ENCODE measurements around the gene RNF10.
"Not testable (repeated sequence)": the region's sequence is repeated elsewhere in the genome, so short reads cannot be mapped to it uniquely, and the experiment has no call there.

The RNF10 gene

DNA sequence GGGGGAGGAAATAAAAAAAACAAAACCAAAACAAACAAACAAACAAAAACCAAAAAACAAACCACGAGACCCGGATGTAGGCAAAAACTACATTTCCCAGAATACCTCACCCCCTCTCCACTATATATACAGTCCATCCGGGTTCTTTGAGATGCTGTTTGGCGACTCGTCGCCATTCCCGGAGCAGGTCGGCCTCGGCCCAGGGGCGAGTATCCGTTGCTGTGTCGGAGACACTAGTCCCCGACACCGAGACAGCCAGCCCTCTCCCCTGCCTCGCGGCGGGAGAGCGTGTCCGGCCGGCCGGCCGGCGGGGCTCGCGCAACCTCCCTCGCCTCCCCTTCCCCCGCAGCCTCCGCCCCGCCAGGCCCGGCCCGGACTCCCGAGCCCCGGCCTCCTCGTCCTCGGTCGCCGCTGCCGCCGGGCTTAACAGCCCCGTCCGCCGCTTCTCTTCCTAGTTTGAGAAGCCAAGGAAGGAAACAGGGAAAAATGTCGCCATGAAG is at the start of gene RNF10:
Gene RNF10 (plus strand): TSS at position 154 of the 500 bp plus-strand sequence. CDS start 456 bp downstream, outside the sequence.
- peak; percentile 98 for DNase-seq (ENCODE audit: low spot score)

DNA sequence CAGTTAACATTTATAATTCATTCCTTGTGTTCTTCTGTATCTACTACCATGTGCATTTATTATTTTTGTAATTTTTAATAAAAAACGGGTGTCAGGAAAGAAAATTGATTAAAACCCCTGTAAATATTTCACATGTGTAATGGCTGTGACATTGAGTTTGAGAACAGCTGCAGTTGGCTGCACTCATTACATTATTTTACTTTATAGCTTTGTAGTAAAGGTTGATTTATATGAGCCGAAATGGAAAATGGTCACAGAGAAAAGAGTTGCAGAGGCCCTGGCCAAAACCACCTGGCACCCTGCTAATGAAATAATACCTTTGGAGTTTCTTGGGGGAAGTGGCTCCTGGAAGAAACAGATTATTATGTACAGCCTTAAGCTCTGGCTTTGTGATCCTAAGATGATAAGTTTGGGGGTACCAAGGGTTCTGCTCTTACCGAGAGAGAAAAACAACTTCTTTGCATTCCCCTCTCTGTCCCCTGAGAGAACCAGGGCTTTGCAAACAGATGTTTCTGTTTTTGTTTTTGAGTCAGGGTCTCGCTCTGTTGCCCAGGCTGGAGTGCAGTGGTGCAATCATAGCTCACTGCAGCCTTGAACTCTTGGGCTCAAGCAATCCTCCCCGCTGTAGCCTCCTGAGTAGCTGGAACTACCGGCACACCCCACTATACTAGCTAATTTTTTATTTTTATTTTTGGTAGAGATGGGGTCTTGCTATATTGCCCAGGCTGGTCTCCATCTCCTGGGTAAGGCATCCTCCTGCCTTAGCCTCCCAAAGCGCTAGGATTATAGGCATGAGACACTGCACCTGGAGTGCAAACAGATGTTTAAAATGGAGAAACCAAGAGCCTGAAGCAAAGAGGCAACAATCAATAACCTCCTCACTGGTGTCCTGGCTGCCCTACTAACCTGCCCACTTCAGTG is 47.9 kb upstream of the RNF10 start:
- DNase-seq (ENCODE audit: low spot score) = no peak

DNA sequence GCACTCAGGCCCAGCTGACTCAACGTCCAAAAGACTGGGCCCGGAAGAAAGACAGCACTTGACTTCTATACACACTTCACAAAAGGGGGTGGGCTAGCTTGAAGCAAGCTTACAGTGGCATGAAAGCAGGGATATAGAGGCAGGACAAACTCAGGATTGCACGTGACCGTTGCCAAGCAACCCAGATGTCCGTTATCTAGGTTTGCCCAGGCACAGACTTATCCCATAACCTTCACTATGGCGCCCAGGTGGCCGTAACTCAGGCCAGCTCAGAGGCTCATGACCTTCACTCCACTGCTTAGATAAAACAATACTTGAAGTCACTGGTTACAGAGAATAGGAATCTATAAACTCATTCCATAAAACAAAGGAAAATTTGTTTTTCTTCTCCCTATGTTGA is 46.6 kb upstream of the RNF10 start:
- not testable (repeated sequence) for DNase-seq (ENCODE audit: low spot score)

GRCh38 chr12:120488057-120488640 is 46.0 kb upstream of the RNF10 start:
- DNase-seq (ENCODE audit: low spot score) = no peak

DNA sequence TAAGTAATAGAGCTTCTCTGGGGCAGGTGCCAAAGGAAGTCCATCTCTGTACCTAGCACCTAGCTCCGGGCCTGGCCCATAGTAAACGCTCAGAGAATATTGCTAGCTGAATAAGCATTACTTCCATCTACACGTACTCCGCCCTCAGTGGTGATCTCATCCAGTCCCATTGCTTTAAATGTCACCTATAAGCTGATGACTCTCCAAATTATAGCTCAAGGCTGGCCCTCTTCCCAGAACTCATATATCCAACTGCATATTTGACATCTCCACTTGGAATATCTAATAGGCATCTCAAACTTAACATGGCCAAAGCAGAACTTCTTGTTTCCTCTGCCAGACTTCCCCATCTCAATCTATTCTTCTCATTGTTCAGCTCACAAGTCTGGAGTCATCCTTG is 45.1 kb upstream of the RNF10 start:
- no peak for DNase-seq (ENCODE audit: low spot score)

GRCh38 chr12:120490325-120490724 is 43.8 kb upstream of the RNF10 start:
- no peak for DNase-seq (ENCODE audit: low spot score)

- no peak for DNase-seq (ENCODE audit: low spot score)
These were observed 43.2 kb upstream of the RNF10 start for GRCh38 chr12:120490833-120491512.

DNA sequence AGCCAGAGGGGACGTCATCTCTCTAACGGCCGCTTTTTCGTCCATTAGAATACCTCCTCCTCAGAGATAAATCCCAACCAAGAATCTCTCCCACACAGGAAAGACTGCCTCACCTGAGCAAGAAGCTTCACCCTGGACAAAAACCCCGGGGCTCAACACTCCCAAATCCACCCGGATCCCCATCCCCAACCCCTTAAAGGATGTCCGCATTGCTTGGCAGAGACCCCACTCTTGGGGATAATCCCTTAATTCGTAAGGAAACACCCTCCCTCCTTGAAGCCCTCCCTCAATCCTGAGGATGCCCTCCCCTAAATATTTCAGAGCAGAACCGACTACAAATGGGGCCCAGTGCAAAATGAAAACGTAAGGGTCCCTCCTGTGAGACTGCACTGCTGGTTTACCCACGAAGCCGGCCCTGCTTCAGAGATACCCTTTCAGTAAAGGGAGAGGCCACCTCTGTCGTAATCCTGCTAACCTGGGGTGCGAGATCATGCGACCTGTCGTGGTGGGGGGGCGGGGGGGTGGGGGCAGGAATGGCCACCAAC is 38.9 kb upstream of the RNF10 start:
- DNase-seq (ENCODE audit: low spot score) = no peak

GRCh38 chr12:120495731-120496412 is 38.3 kb upstream of the RNF10 start, which contains the start of gene DYNLL1:
Gene DYNLL1, plus strand, starts transcription at chr12:120496113. Its CDS starts 309 bp downstream, at chr12:120496422.
- DNase-seq (ENCODE audit: low spot score) = peak; percentile 98

GRCh38 chr12:120496413-120497340 is 37.5 kb upstream of the RNF10 start:
- peak; percentile 61 for DNase-seq (ENCODE audit: low spot score)

- no peak for DNase-seq (ENCODE audit: low spot score)
These were observed 36.5 kb upstream of the RNF10 start for GRCh38 chr12:120497524-120498150.

DNA sequence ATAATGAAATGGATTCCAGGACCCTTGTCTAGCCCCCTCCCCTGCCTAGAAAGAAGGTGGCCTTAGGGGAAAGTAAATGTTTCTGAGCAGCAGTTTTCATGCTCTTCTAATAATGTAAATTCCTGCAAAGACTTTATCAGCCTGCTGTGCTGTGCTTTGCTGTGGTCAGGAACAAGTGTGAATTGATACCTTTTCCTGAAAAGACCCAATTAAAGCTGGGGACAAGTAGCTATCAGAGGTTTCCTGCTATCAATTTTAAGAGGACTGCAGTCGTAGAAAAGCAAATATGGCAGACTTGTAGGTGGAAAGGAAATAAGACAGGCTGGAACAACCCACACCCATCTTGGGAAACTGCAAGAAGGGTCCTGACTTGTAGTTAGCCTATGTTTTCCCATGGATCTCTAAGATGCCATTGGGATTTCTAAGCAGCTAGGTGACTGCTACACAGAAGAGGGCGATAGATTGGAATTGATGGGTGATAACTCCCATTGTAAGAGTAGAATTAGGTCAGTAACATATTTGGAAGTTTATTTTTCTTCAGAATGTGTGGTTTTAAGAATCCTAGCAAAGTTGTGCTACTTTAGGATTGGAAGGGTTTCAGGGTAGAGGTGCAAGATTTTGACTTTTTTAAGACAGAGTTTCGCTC is 35.2 kb upstream of the RNF10 start:
- DNase-seq (ENCODE audit: low spot score) = no peak

- DNase-seq (ENCODE audit: low spot score) = no peak
These were observed 33.6 kb upstream of the RNF10 start for GRCh38 chr12:120500581-120500980.

DNA sequence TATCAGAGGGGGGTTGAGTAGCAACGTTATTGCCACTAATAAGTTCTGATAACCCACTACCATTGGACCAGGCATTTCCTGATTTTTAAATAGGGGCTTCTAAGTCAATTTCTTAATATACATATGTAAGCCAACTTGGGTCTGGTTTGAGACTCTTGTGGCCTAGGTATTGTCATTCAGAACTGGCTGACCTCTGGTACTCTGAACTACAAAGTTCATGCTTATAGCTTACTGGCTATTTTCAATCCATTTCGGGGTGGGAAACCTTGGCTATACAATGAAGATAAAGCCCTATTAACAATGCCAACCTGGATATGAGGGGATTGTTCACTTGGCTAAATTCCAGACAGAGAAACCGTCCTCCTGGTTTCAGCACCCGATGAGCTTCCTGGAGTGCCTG is 29.6 kb upstream of the RNF10 start:
- DNase-seq (ENCODE audit: low spot score) = peak; percentile 26

DNA sequence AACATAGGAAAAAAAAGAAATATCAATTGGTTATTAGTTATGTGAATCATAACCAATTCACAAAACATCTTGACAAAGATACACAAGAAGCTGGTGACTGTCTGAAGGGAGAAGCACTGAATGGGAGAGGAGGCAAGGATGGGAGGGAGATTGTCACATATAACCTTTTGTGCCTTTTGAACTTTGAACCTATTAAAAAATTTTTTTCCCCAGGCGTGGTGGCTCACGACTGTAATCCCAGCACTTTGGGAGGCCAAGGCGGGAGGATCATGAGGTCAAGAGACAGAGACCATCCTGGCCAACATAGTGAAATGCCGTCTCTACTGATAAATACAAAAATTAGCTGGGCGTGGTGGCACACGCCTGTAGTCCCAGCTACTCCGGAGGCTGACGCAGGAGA is 25.6 kb upstream of the RNF10 start:
- DNase-seq (ENCODE audit: low spot score) = no peak

- DNase-seq (ENCODE audit: low spot score) = no peak
These were observed 20.2 kb upstream of the RNF10 start for GRCh38 chr12:120514002-120514401.

- DNase-seq (ENCODE audit: low spot score) = no peak
These were observed 18.7 kb upstream of the RNF10 start for GRCh38 chr12:120515496-120515895.

- DNase-seq (ENCODE audit: low spot score) = not testable (repeated sequence)
These were observed 14.8 kb upstream of the RNF10 start for GRCh38 chr12:120519324-120519723.

- DNase-seq (ENCODE audit: low spot score) = no peak
These were observed 11.6 kb upstream of the RNF10 start for GRCh38 chr12:120522568-120522967.

Measured in iPS-NIHi11 (cell line).